WTC11 (cell line): ENCODE data around the gene BANF2.

Experiments
- CTCF ChIP-seq: fragments of 200-600 bp; IDR thresholded peaks from 2 replicates; pipeline ENCODE4 v1.8.0; 2022; ENCODE audit warnings: antibody characterized with exemption
- E2F1 ChIP-seq: sonication (generic); formaldehyde crosslinking; IDR thresholded peaks from 2 replicates; pipeline ENCODE4 v1.8.0; 2022; ENCODE audit warnings: mild to moderate bottlenecking, missing genetic modification reagents

- TF ChIP-seq E2F1 (CRISPR knock-in tag), result no peak
- TF ChIP-seq CTCF, result no peak
Observed at GRCh38 chr20:17691758-17692157, 8.0 kb upstream of the BANF2 start.
